HCT116 (cell line): ENCODE results near the gene BBLN. TPM values are rescaled to one million over a fixed set of nuclear protein-coding genes. Genes with fewer than 3 reads are reported as not detected.

Experiments
- ATAC-seq: fragments of 200-7000 bp; cut with Tn5 transposase; 2 replicates; pipeline ENCODE4 v1.9.1; 2020; ENCODE audit warnings: mild to moderate bottlenecking, moderate library complexity
- BruUV-seq: library from RNA; stranded (reverse); fragments of 400-500 nt; replicated peaks from 2 replicates; lab custom pipeline; 2021; lab: Mats Ljungman, UMichigan
- CTCF ChIA-PET: fragments of 300-600 bp; sonication (Branson Sonifier 250); formaldehyde crosslinking; loops from one replicate; lab custom pipeline; 2021; ENCODE audit warnings: antibody characterized with exemption; lab: Charles Lee
- POLR2A ChIA-PET: fragments of 300-600, 350-600 bp; sonication (Branson Sonifier 250); formaldehyde crosslinking; loops from one replicate; lab custom pipeline; 2021; ENCODE audit warnings: antibody characterized with exemption; lab: Charles Lee
- RAD21 ChIA-PET, 2 experiments: fragments of 300-600 bp; sonication (Branson Sonifier 250); formaldehyde crosslinking; loops; one replicate each; lab custom pipeline; 2023; ENCODE audit warnings: low total read pairs in 2 of 2; ENCODE audit not compliant: uncharacterized antibody in 2 of 2, unreplicated experiment in 2 of 2, low non-redundant PET in 1 of 2; lab: Charles Lee
- DNase-seq: peaks from one replicate; pipeline ENCODE4 v3.0.0-alpha.2; 2010; ENCODE audit warnings: low read depth, low spot score
- H2AFZ ChIP-seq: fragments of 200-600 bp; shearing (Covaris generic), sonication (generic); 2 replicates; pipeline ENCODE4 v1.6.1; 2017; ENCODE audit warnings: low read depth, mixed run types, mixed read lengths, antibody characterized with exemption, low read length; ENCODE audit not compliant: poor library complexity, severe bottlenecking
- H3K27ac ChIP-seq: 2 replicates; pipeline ENCODE4 v1.5.1; 2012; ENCODE audit warnings: low read depth, low read length
- H3K27me3 ChIP-seq: fragments of 200-600 bp; sonication (generic); 2 replicates; pipeline ENCODE4 v1.6.1; 2016; ENCODE audit warnings: mixed run types, low read length, mixed read lengths; ENCODE audit not compliant: insufficient read depth
- H3K36me3 ChIP-seq, 2 experiments: fragments of 200-500 bp in 1 of 2; fragments of 200-600 bp in 1 of 2; sonication (Bioruptor generic) in 1 of 2; sonication (generic) in 1 of 2; 2 replicates each; pipeline versions ENCODE4 v1.5.1 to v1.6.1; 2014 to 2016; ENCODE audit warnings: low read length in 2 of 2, inconsistent platforms in 1 of 2, mixed read lengths in 1 of 2, mixed run types in 1 of 2; ENCODE audit not compliant: insufficient read depth in 2 of 2, control insufficient read depth in 1 of 2
- H3K4me1 ChIP-seq, 2 experiments: fragments of 200-600 bp in 1 of 2; sonication (generic) in 1 of 2; 2 replicates each; pipeline versions ENCODE4 v1.5.1 to v1.6.1; 2012 to 2017; ENCODE audit warnings: low read length in 2 of 2, inconsistent platforms in 1 of 2, mild to moderate bottlenecking in 1 of 2, mixed read lengths in 1 of 2, mixed run types in 1 of 2, moderate library complexity in 1 of 2; ENCODE audit not compliant: insufficient read depth in 2 of 2, control insufficient read depth in 1 of 2
- H3K4me2 ChIP-seq: fragments of 200-600 bp; sonication (generic); 2 replicates; pipeline ENCODE4 v1.6.1; 2017; ENCODE audit warnings: mixed run types, low read length, mixed read lengths
- H3K4me3 ChIP-seq, 2 experiments: fragments of 200-600 bp in 1 of 2; sonication (generic) in 1 of 2; replicated peaks in 1 of 2; 2 replicates each; pipeline ENCODE4 v1.5.1; 2011 to 2016; ENCODE audit warnings: low read length in 2 of 2, control low read depth in 1 of 2, low read depth in 1 of 2, mild to moderate bottlenecking in 1 of 2, mixed read lengths in 1 of 2, mixed run types in 1 of 2
- H3K79me2 ChIP-seq: fragments of 200-600 bp; sonication (generic); 2 replicates; pipeline ENCODE4 v1.6.1; 2017; ENCODE audit warnings: mild to moderate bottlenecking, mixed run types, low read length, moderate library complexity, mixed read lengths; ENCODE audit not compliant: insufficient read depth
- H3K9ac ChIP-seq: fragments of 200-600 bp; sonication (generic); 2 replicates; pipeline ENCODE4 v1.6.1; 2016; ENCODE audit warnings: low read length, mixed read lengths
- H3K9me2 ChIP-seq: fragments of 200-600 bp; sonication (generic), shearing (Covaris generic); 2 replicates; pipeline ENCODE4 v1.6.1; 2017; ENCODE audit warnings: mixed run types, mild to moderate bottlenecking, moderate library complexity; ENCODE audit not compliant: insufficient read depth
- H3K9me3 ChIP-seq, 2 experiments: fragments of 200-500 bp in 1 of 2; fragments of 200-600 bp in 1 of 2; sonication (Bioruptor generic) in 1 of 2; sonication (generic) in 1 of 2; 2 replicates each; pipeline ENCODE4 v1.6.1; 2014 to 2017; ENCODE audit warnings: low read length in 2 of 2, mixed read lengths in 2 of 2, inconsistent platforms in 1 of 2, low read depth in 1 of 2, mild to moderate bottlenecking in 1 of 2, mixed run types in 1 of 2, moderate library complexity in 1 of 2; ENCODE audit not compliant: control insufficient read depth in 1 of 2, insufficient read depth in 1 of 2
- H4K20me1 ChIP-seq: fragments of 200-600 bp; sonication (generic), shearing (Covaris generic); 2 replicates; pipeline ENCODE4 v1.6.1; 2017; ENCODE audit warnings: mixed run types, mild to moderate bottlenecking, moderate library complexity; ENCODE audit not compliant: insufficient read depth
- CEBPB ChIP-seq: IDR thresholded peaks from 2 replicates; pipeline ENCODE4 v1.6.1; 2012; ENCODE audit warnings: low read depth
- EGR1 ChIP-seq: IDR thresholded peaks from 2 replicates; pipeline ENCODE4 v1.6.1; 2012; ENCODE audit warnings: low read depth
- EZH2 ChIP-seq: fragments of 200-600 bp; sonication (generic); IDR thresholded peaks from 2 replicates; pipeline ENCODE4 v1.6.1; 2017; ENCODE audit warnings: antibody characterized with exemption, mixed run types
- FOSL1 ChIP-seq: IDR thresholded peaks from 2 replicates; pipeline ENCODE4 v1.6.1; 2012; ENCODE audit warnings: low read depth
- POLR2AphosphoS5 ChIP-seq: IDR thresholded peaks from 2 replicates; pipeline ENCODE4 v1.6.1; 2011; ENCODE audit warnings: mild to moderate bottlenecking, low read depth, low read length, moderate library complexity
- RAD21 ChIP-seq: IDR thresholded peaks from 2 replicates; pipeline ENCODE4 v1.6.1; 2012; ENCODE audit warnings: low read depth, mild to moderate bottlenecking
- REST ChIP-seq: IDR thresholded peaks from 2 replicates; pipeline ENCODE4 v1.6.1; 2012; ENCODE audit warnings: low read depth
- SP1 ChIP-seq: IDR thresholded peaks from 2 replicates; pipeline ENCODE4 v1.6.1; 2012; ENCODE audit warnings: low read depth
- TCF7L2 ChIP-seq: IDR thresholded peaks from 2 replicates; pipeline ENCODE4 v1.7.0; 2011; ENCODE audit warnings: borderline replicate concordance, inconsistent platforms; ENCODE audit not compliant: insufficient read depth, insufficient read length; ENCODE audit errors: extremely low read depth
- YY1 ChIP-seq: IDR thresholded peaks from 2 replicates; pipeline ENCODE4 v1.6.1; 2011; ENCODE audit warnings: low read length, low read depth, moderate library complexity, mild to moderate bottlenecking; ENCODE audit not compliant: insufficient replicate concordance; ENCODE audit errors: extremely low read depth
- ZNF274 ChIP-seq: fragments of 200-500 bp; sonication (Bioruptor generic); IDR thresholded peaks from 2 replicates; pipeline ENCODE4 v1.6.1; 2014; ENCODE audit warnings: mild to moderate bottlenecking, low read depth, low read length, inconsistent platforms
- intact Hi-C: fragments of 100-400 bp; cut with micrococcal nuclease; formaldehyde crosslinking; loops from 2 replicates; pipeline ENCODE4 v1.10.0; 2022
- total RNA-seq: library from RNA; stranded (reverse); gene quantifications from one replicate; pipeline ENCODE4 v1.2.1, GENCODE V29; 2021; ENCODE audit not compliant: unreplicated experiment
- TF ChIP-seq, protein P1 (sequence below): IDR thresholded peaks from 2 replicates; pipeline ENCODE4 v1.6.1; 2011; ENCODE audit warnings: mild to moderate bottlenecking, low read length, moderate library complexity; ENCODE audit not compliant: insufficient replicate concordance; ENCODE audit errors: extremely low read depth

BBLN gene
- total RNA-seq, 1 experiment from 2014 or later, result 119 TPM

GRCh38 chr9:128124451-128124850, 35.6 kb upstream of the BBLN start:
- CTCF ChIA-PET, result interaction anchor here (0.5 to 2.1 kb wide), 14 partner anchors 9 to 238 kb away, joined by 3 to 19 read pairs (median 4); partner anchors contain the start of gene BBLN
- Histone ChIP-seq H2AFZ (no peak overlapping the region), H3K27me3 (no peaks in the 10 kb centered on the region), H4K20me1 (peaks cover 9% of the 10 kb centered on the region; the same call in 1 of the 2 replicates), H3K4me2 (no peak overlapping the region), H3K36me3 (peaks cover 6 to 30% of the 10 kb centered on the region in 2 experiments; a peak in 3 of 4 replicates), H3K27ac (no peak overlapping the region), H3K4me1 (peaks cover 9 to 31% of the 10 kb centered on the region in 2 experiments), H3K79me2 (peaks cover 39% of the 10 kb centered on the region), H3K9ac (no peak overlapping the region), H3K4me3 (no peak overlapping the region), H3K9me3 (peaks cover 0 to 6% of the 10 kb centered on the region in 2 experiments; a peak in 1 of 4 replicates), H3K9me2 (no peaks in the 10 kb centered on the region)
- no peak for TF ChIP-seq YY1
- TF ChIP-seq POLR2AphosphoS5, result no peak
- TF ChIP-seq EZH2, result no peak
- no peak for TF ChIP-seq FOSL1
- TF ChIP-seq SP1, result no peak
- no peak for TF ChIP-seq ZNF274
- no peak for TF ChIP-seq TCF7L2
- no peak for TF ChIP-seq EGR1
- TF ChIP-seq REST, result no peak
- TF ChIP-seq CEBPB, result no peak
- TF ChIP-seq RAD21, result no peak
- TF ChIP-seq, protein P1, sequence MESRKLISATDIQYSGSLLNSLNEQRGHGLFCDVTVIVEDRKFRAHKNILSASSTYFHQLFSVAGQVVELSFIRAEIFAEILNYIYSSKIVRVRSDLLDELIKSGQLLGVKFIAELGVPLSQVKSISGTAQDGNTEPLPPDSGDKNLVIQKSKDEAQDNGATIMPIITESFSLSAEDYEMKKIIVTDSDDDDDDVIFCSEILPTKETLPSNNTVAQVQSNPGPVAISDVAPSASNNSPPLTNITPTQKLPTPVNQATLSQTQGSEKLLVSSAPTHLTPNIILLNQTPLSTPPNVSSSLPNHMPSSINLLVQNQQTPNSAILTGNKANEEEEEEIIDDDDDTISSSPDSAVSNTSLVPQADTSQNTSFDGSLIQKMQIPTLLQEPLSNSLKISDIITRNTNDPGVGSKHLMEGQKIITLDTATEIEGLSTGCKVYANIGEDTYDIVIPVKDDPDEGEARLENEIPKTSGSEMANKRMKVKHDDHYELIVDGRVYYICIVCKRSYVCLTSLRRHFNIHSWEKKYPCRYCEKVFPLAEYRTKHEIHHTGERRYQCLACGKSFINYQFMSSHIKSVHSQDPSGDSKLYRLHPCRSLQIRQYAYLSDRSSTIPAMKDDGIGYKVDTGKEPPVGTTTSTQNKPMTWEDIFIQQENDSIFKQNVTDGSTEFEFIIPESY, result no peak
- intact Hi-C loops, result no loop called here
- POLR2A ChIA-PET, result interaction anchor here (1.2 to 1.3 kb wide), 2 partner anchors 15 to 35 kb away, joined by 4 to 5 read pairs; partner anchors contain the start of gene BBLN
- no TSS peak for BruUV-seq
- RAD21 ChIA-PET, result no interaction called here
- no peak for DNase-seq
- no peak for ATAC-seq
